D721Med (cell line): ENCODE measurements around the gene SPAG17.

ENCODE experiments used
- DNase-seq: peaks from one replicate; pipeline ENCODE4 v3.0.0; 2011; ENCODE audit warnings: low spot score; ENCODE audit not compliant: insufficient read length
- FAIRE-seq: peaks from 2 replicates; lab custom pipeline; 2011; peaks lifted over from hg19 to GRCh38; lab: Jason Lieb, UNC
- CTCF ChIP-seq: IDR thresholded peaks from 2 replicates; pipeline ENCODE4 v1.5.1; 2012; ENCODE audit warnings: mild to moderate bottlenecking, control low read depth; ENCODE audit not compliant: insufficient read depth; ENCODE audit errors: missing control alignments

SPAG17 gene

GRCh38 chr1:118116909-118117308 is 68.1 kb downstream of the SPAG17 start:
- FAIRE-seq (no peak), DNase-seq (no peak)
- no peak for TF ChIP-seq CTCF

GRCh38 chr1:118116401-118116800 is 68.6 kb downstream of the SPAG17 start:
- FAIRE-seq, result no peak
- no peak for TF ChIP-seq CTCF
- DNase-seq, result no peak

GRCh38 chr1:118115567-118116295 is 69.3 kb downstream of the SPAG17 start:
- FAIRE-seq (no peak), DNase-seq (no peak)
- TF ChIP-seq CTCF, result no peak

DNA sequence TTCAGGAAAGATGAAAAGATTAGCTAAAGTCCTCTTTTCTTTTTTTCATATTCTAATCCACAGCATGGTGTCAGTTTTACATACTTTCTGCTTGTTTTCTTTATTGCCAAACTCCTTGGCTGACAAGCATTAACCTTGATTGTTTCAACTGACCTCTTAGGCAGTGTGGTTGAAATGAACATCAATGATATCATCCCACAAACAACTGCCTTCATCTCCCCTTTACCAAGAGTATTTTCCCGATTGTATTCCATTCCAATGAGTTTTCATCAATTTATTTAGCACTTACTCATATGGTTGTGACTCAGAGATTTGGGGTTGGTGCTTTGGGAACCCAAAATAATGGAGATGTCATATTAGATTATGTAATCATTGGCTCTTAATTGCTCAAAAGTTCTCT is 71.8 kb downstream of the SPAG17 start:
- no peak for TF ChIP-seq CTCF
- FAIRE-seq (no peak), DNase-seq (no peak)

- no peak for TF ChIP-seq CTCF
- DNase-seq (no peak), FAIRE-seq (no peak)
These were observed 74.4 kb downstream of the SPAG17 start for GRCh38 chr1:118110580-118110979.

GRCh38 chr1:118104951-118105350 is 80.1 kb downstream of the SPAG17 start:
- FAIRE-seq (no peak), DNase-seq (no peak)
- TF ChIP-seq CTCF, result no peak

DNA sequence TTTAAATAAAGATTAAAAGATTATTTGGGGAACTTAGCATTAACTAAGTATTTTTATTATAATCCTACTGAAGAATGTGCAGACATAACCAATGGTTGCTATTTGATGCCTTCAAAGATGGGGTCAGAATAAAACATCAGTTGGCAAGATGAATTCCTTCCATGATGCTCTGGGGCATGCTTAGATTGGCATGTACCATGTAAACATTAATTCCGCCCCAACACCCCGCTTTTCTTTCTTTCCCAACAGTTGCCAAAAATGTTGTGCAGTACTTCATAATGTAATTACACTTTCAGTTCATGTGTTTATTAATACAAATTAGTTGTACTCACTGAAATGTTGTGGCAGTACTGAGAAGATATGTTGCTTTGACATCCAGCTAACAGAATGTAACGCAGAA is 82.6 kb downstream of the SPAG17 start:
- FAIRE-seq (no peak), DNase-seq (no peak)
- TF ChIP-seq CTCF, result no peak
